ENCODE measurements around the gene IFNB1.
A peak's percentile ranks its signal among the peaks of the same experiment; 100 is the strongest.

IFNB1 gene

GRCh38 chr9:21077781-21078180 is at the start of gene IFNB1:
TSS of gene IFNB1 (minus strand) at chr9:21077942. CDS start at chr9:21077869, 73 bp downstream.
- H3K36me3 ChIP-seq, result no peaks in the 10 kb centered on the region
- no peaks in the 10 kb centered on the region for H3K9me3 ChIP-seq
- H3K27ac ChIP-seq, result no peak within 1 kb of the TSS
- no peak within 1 kb of the TSS for H3K4me3 ChIP-seq (ENCODE audit: low read depth in 1 of 2, low read length in 1 of 2)
- no peak for TF ChIP-seq CTCF (IDR thresholded peaks at IDR 0.05)
- H3K27me3 ChIP-seq, result no peaks in the 10 kb centered on the region
- H3K4me1 ChIP-seq (ENCODE audit: control insufficient read depth in 1 of 2, insufficient read depth in 1 of 2, low read depth in 1 of 2, low read length in 1 of 2), result peaks cover 7 to 10% of the 10 kb centered on the region in 2 experiments

DNA sequence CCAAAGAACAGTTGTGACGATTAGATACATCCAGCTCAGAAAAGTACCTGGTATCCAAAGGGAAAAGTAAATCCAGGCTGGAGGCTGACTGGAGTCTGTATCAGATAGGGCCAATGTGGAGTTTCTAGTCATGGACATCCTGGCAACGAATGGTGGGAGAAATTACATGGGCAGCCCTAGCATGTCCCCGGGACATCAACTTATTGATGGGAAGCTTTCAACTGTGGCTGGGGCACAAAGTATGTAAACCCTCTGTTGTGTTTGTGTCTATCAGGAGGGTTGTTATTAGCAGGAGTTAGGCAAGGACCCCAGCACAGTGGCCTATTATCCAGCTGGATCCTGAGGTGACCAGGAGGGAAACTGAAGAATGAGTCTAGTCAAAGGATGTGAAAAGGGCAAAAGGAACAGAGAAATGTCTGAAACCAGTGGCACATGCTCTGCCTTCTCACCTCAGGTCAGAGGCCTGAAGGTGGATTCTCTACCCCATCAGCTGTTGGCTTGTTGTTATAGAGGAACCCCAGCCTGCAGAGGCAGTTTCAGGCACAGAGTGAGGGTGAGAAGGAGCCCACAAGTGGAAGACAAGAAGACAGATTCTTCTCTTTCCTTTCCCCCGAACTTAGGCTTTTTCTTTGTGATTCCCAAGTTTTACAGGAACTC is 44.0 kb upstream of the IFNB1 start:
- TF ChIP-seq CTCF (IDR thresholded peaks at IDR 0.05), result no peak
- no peaks in the 10 kb centered on the region for H3K9me3 ChIP-seq
- peaks cover 13 to 19% of the 10 kb centered on the region in 2 experiments for H3K4me1 ChIP-seq (ENCODE audit: control insufficient read depth in 1 of 2, insufficient read depth in 1 of 2, low read depth in 1 of 2, low read length in 1 of 2)
- H3K27ac ChIP-seq, result no peak overlapping the region
- no peaks in the 10 kb centered on the region for H3K27me3 ChIP-seq
- no peak overlapping the region for H3K4me3 ChIP-seq (ENCODE audit: low read depth in 1 of 2, low read length in 1 of 2)
- no peaks in the 10 kb centered on the region for H3K36me3 ChIP-seq

GRCh38 chr9:21121079-21121478 is 43.3 kb upstream of the IFNB1 start:
- Histone ChIP-seq H3K4me1 (ENCODE audit: control insufficient read depth in 1 of 2, insufficient read depth in 1 of 2, low read depth in 1 of 2, low read length in 1 of 2) (peaks cover 13 to 19% of the 10 kb centered on the region in 2 experiments), H3K9me3 (no peaks in the 10 kb centered on the region), H3K4me3 (ENCODE audit: low read depth in 1 of 2, low read length in 1 of 2) (no peak overlapping the region), H3K36me3 (no peaks in the 10 kb centered on the region), H3K27ac (no peak overlapping the region), H3K27me3 (no peaks in the 10 kb centered on the region)
- TF ChIP-seq CTCF (IDR thresholded peaks at IDR 0.05), result no peak

GRCh38 chr9:21119093-21119770 is 41.5 kb upstream of the IFNB1 start:
- Histone ChIP-seq H3K4me1 (ENCODE audit: control insufficient read depth in 1 of 2, insufficient read depth in 1 of 2, low read depth in 1 of 2, low read length in 1 of 2) (peaks cover 13 to 19% of the 10 kb centered on the region in 2 experiments), H3K9me3 (no peaks in the 10 kb centered on the region), H3K36me3 (no peaks in the 10 kb centered on the region), H3K27me3 (no peaks in the 10 kb centered on the region), H3K27ac (peak overlapping the region; percentile 65), H3K4me3 (ENCODE audit: low read depth in 1 of 2, low read length in 1 of 2) (peak overlapping the region in 1 of 2 experiments; percentile 11)
- no peak for TF ChIP-seq CTCF (IDR thresholded peaks at IDR 0.05)

DNA sequence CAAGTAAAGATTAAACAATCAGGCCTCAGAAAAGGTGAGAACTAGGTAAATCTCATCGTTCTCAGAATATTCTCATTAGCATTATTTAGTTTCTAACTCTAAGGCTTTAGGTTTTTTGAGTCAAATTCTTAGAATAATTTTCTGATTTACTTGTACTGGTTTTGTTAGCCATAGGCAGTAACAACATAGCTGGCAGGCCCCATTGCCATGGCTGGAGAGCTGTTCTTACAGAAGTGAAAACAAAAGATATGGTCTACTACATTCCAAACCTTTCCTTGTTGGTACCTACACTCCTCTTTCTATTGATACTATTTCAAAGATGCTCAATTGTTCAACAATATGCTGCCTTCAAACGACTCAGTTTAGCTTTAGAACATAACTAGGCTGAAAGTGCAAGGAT is 36.6 kb upstream of the IFNB1 start:
- no peaks in the 10 kb centered on the region for H3K27me3 ChIP-seq
- no peak overlapping the region for H3K4me3 ChIP-seq (ENCODE audit: low read depth in 1 of 2, low read length in 1 of 2)
- no peak overlapping the region for H3K27ac ChIP-seq
- TF ChIP-seq CTCF (IDR thresholded peaks at IDR 0.05), result no peak
- H3K4me1 ChIP-seq (ENCODE audit: control insufficient read depth in 1 of 2, insufficient read depth in 1 of 2, low read depth in 1 of 2, low read length in 1 of 2), result peaks cover 8 to 10% of the 10 kb centered on the region in 2 experiments
- no peaks in the 10 kb centered on the region for H3K9me3 ChIP-seq
- no peaks in the 10 kb centered on the region for H3K36me3 ChIP-seq

Measured in neutrophil (primary cell).